GM19239 (cell line): ENCODE data around the gene LACC1.
A peak's percentile ranks its signal among the peaks of the same experiment; 100 is the strongest.

ENCODE experiments used
- DNase-seq: peaks from one replicate; pipeline ENCODE4 v3.0.0; 2011; ENCODE audit warnings: low spot score; ENCODE audit not compliant: insufficient read length
- FAIRE-seq: peaks from 2 replicates; lab custom pipeline; 2011; peaks lifted over from hg19 to GRCh38; lab: Jason Lieb, UNC

The LACC1 gene

DNA sequence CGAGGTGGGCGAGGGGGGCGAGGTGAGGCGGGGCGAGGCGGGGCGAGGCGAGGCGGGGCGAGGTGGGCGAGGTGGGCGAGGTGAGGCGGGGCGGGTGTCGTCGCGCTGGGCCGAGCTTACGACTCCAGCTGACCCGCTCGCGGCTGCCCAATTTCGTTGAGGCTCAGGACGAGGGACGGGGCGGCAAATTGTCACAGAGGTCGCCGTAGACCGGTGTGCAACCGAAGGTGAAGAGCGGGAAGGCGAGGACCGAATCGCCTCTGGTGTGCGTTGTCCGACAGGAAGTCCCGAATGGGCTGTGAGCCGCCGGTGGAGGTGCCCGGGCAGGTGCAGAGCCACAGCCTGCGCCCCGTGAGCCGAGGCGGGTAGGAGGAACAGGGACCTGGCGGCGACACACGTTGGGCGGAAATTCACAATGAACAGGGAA is at the start of gene LACC1:
LACC1 (plus strand) TSS at position 150 of the 427 bp plus-strand sequence. CDS start 1,082 bp downstream, outside the sequence.
- peak; percentile 4 for DNase-seq
- FAIRE-seq = peak; percentile 76

GRCh38 chr13:43830497-43830881 is 49.2 kb upstream of the LACC1 start:
- no peak for DNase-seq
- FAIRE-seq = no peak

DNA sequence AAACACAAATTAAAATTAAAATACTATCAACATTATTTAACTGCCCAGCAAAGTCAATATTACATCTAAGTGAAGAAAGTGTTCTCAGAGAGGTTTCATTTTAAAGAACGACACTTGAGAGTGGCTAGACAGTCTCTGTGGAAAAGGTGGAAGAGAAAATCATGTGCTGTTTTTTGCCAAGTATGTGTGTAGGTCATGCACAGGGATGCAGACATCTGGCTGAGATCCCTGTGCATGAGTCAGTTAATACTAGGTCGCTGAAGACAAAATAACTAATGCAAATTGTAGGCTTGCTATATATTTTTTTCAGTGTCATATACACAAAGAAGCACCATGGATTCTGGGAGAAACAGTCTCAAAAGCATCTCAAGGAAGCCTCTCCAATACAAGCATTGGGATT is 48.6 kb upstream of the LACC1 start:
- FAIRE-seq = no peak

DNA sequence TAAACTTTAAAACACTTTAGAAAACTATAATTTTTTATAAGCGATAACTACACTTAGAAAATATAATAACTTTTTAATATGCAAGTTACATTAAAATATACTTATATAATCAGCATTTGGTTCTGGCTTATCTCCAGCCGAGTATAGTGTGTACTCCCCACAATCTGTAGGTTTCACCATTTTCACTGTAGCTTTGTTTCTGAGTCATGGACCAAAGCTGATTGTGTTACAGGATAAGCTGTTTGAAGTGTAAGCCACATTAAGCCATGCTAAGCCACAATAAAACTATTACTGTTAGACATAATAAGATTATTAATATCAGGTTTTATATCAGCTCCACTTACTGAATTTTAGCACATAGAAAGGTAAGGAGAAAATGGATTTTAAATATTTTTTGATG is 44.0 kb upstream of the LACC1 start:
- DNase-seq (no peak), FAIRE-seq (no peak)

More for the DNA sequence above, 48.6 kb upstream of the LACC1 start:
- no peak for DNase-seq

- DNase-seq (no peak), FAIRE-seq (no peak)
These were observed 40.8 kb upstream of the LACC1 start for GRCh38 chr13:43838909-43839308.

DNA sequence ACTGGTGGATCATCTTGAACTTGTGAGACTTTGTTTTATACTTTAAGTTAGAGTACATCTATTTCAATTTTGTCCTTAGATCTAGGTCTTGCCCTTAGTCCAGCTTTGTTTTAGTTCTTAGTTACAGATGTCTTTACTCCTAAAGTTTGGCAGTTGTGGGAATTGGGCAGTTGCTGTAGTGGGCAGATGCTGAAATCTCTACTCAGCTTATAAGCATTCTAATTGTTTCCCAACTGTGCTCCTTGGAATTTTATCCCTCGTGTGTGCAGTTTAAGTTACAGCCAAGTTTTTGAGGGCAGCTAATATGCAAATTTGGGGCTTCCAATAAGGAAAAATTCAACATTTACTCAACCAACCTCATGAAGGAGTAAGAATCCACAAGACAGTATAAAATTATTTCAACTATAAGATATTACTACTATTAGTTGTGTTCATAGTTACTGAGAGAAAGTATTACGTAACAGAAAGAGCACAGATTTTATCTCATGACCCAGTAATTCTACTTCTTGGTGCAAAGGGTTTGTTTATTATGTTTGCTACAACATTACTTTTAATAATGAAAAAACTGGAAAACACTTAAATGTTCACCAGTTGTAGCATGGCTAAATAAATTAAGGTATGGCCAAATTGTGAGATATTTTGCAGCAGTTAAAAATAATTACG is 33.1 kb upstream of the LACC1 start:
- DNase-seq = no peak
- no peak for FAIRE-seq

GRCh38 chr13:43848001-43848649 is 31.6 kb upstream of the LACC1 start:
- DNase-seq (no peak), FAIRE-seq (no peak)

DNA sequence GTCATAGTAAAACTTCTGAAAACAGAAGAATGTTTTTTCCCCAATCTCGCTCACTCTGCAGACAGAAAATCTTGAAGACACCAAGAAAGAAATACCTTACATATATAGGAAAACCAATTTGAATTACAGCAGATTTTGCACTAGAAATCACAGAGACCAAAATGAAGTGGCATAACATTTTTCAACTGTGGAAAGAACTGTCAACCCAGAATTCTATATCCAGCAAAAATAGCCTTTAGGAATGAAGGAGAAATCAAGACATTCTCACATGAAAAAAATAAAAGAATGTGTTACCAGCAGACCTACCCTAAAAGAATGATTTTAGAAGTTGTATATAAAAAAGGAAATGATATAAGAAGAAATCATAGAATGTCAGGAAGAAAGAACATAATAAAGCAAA is 28.8 kb upstream of the LACC1 start:
- no peak for DNase-seq
- FAIRE-seq = no peak

DNA sequence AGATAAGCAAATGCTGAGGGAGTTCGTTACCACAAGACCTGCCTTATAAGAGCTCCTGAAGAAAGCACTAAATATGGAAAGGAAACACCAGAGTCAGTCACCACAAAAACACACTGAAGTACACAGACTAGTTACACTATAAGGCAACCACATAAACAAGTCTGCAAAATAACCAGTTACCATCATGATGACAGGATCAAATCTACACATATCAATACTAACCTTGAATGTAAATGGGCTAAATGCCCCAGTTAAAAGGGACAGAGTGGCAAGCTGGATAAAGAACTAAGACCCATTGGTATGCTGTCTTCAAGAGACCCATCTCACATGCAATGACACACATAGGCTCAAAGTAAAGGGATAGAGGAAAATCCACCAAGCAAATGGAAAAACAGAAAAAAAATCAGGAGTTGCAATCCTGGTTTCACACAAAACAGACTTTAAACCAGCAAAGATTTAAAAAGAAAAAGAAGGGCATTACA is 26.7 kb upstream of the LACC1 start:
- no peak for FAIRE-seq

DNA sequence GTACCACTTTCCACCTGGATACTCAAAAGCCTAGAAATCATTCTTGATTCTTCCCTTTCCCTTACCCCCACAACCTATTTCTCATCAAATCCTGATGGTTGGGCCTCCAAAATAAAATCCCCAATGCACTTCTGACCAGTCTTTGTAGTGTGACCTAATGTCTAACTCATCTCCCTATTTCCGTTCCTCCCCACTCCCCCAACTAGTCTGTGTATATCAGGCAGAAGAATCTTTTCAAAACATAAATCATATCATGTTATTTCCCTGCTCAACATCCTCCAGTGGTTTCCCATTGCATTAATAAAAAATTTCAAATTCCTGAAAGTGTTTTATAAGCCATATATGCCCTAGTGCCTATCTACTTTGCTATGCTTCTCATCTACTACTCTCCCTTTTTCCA is 17.8 kb upstream of the LACC1 start:
- DNase-seq = no peak
- no peak for FAIRE-seq

More for the DNA sequence above, 26.7 kb upstream of the LACC1 start:
- no peak for DNase-seq

GRCh38 chr13:43864921-43865320 is 14.8 kb upstream of the LACC1 start:
- no peak for DNase-seq
- FAIRE-seq = no peak

DNA sequence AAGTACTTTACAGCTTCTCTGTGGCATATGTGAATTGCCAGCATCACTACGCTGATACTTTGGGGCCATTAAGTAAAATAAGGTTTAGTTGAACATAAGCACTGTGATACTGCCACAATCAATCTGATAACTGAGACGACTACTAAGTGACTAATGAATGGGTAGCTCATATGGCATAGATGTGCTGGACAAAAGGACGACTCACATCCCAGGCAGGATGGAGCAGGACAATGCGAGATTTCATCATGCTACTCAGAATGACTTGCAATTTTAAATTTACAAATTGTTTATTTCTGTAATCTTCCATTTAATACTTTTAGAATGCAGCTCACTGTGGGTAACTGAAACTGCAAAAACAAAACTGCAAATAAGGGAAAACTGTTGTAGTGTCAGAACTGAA is 13.8 kb upstream of the LACC1 start:
- DNase-seq (no peak), FAIRE-seq (no peak)

DNA sequence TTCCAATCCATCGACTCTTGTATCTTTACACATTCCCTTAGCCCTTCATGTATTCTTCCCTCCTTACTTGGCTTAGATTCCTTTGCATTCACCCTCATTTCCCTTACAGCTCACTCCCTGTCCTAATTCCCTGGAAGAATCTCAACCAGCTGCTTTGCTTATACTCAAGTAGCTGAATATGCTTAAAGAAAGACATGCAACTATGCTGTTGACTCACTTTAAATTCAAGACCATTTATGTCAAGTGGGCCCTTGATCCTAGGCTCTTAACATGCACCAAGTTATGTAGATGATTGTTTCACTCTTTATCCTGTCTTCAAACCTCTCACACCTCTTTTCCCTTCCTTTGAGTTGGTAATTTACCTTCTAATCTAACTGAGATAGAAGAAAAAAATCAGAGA is 7.5 kb upstream of the LACC1 start:
- no peak for FAIRE-seq
- no peak for DNase-seq

DNA sequence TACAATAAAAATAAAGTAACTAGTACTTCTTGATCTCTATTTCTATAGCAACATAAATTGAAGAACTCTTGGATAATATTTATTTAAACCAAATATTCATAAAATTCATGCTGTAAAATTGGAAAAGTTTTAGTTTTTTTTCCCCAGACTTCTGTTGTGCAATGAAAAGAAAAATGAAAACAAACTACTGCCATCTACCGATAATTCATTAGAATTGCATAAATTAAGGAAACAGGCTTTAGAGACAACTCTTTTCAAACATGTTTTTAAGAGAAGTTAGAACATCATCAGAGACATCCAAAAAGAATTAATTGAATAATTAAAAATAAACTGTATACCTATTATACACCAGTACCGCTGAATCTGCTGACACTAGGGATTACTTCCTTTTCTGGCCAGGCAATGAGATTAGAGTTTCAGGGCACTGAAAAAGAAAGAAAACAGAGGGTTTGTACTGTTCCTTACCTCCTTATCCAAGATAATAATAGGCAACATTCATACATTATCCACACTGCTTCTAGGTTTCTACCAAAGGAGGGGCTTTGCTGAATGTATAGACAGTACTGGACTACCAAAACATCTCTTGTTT is 5.1 kb upstream of the LACC1 start:
- DNase-seq (no peak), FAIRE-seq (peak; percentile 68)

- no peak for FAIRE-seq
- DNase-seq = no peak
These were observed 3.3 kb upstream of the LACC1 start for GRCh38 chr13:43876366-43876765.

GRCh38 chr13:43877326-43877725 is 2.4 kb upstream of the LACC1 start:
- FAIRE-seq (no peak), DNase-seq (no peak)

DNA sequence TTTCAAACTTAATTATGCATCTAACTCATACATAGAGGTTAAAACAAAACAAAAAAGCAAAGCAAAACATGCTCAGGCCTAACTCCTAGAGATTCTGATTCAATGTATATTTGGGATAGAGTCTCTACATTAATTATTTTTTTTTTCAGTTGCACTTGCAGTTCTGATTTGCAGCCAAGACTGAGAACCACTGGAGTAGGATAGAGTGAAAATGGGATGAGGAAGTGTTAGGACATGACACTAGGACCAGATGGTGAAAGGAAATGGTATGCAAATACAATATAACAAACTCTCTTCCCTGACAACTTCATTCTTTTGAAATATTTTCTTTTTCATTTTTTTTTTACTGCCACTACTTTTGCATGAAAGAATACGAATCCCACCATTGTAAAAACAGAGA is 1.9 kb upstream of the LACC1 start:
- FAIRE-seq (peak; percentile 18), DNase-seq (no peak)

- FAIRE-seq = peak; percentile 70
These were observed 581 bp upstream of the LACC1 start, which contains the start of gene CCDC122 for GRCh38 chr13:43878892-43879754. Gene CCDC122 (minus strand): TSS chr13:43879740. CDS start chr13:43869376, 10,364 bp downstream.

DNA sequence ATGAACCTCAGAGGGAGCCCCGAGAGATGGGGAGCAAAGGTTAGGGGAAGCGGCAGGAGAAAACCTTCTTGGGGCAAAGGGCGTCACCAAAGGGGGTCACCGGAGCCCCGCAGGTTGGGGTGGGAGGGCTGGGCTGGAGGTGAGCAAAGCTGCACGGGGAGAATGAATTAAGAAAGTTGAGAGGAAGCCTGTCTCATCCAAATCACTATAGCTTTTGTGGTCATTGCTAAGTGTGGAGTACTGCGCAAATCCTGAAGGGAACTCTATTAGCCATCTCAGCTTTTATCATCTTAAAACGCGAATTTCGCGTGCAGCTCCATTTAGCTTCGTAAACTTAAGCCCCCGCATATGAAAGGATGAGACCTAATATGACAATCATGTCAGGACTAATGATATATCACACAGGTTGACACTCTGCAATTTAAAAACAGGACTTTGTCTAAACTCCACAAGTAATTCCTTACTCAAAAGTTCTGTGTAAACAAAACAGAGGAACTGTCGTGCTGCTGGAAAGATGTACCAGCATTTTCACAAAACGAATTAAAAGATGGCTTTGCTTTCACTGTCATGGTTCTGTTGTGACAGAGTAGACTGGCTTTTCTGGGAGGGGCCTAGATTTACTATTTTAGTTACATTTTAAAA is 631 bp downstream of the LACC1 start:
- peak; percentile 11 for FAIRE-seq
- no peak for DNase-seq

More at GRCh38 chr13:43878892-43879754, 581 bp upstream of the LACC1 start, which contains the start of gene CCDC122:
- DNase-seq = peak; percentile 66

GRCh38 chr13:43880926-43881325 is 1.2 kb downstream of the LACC1 start:
- no peak for DNase-seq
- no peak for FAIRE-seq
